Left ventricle myocardium inferior (tissue), 1 donor: ENCODE results near the gene NTN4. TPM values are rescaled to one million over a fixed set of nuclear protein-coding genes. Genes with fewer than 3 reads are reported as not detected.
"Not testable (repeated sequence)": the region's sequence is repeated elsewhere in the genome, so short reads cannot be mapped to it uniquely, and the experiment has no call there.

Experiments used
- DNase-seq: peaks from one replicate; pipeline ENCODE4 v3.0.0-alpha.2; 2020
- H3K27ac ChIP-seq: fragments of 200-600 bp; replicated peaks from 2 replicates; pipeline ENCODE4 v1.8.0; 2021
- H3K27me3 ChIP-seq: fragments of 200-600 bp; 2 replicates; pipeline ENCODE4 v1.8.0; 2021; ENCODE audit warnings: low read depth
- H3K36me3 ChIP-seq: fragments of 200-600 bp; 2 replicates; pipeline ENCODE4 v1.8.0; 2021
- H3K4me1 ChIP-seq: fragments of 200-600 bp; 2 replicates; pipeline ENCODE4 v1.8.0; 2021
- H3K4me3 ChIP-seq: fragments of 200-600 bp; 2 replicates; pipeline ENCODE4 v1.8.0; 2021; ENCODE audit warnings: mild to moderate bottlenecking, moderate library complexity
- H3K9me3 ChIP-seq: fragments of 200-600 bp; replicated peaks from 2 replicates; pipeline ENCODE4 v1.8.0; 2021
- CTCF ChIP-seq: fragments of 200-600 bp; IDR thresholded peaks from 2 replicates; pipeline ENCODE4 v1.8.0; 2021; ENCODE audit warnings: antibody characterized with exemption, mild to moderate bottlenecking, borderline replicate concordance
- intact Hi-C: fragments of 100-400 bp; cut with micrococcal nuclease; formaldehyde crosslinking; loops from one replicate; pipeline ENCODE4 v1.11.0; 2022
- total RNA-seq: library from RNA; stranded (reverse); fragmentation: NEBNext Ultra II Directional; extraction: Animal tissue kit (Norgen Biotek cat#: 25700); gene quantifications from one replicate; pipeline ENCODE4 v1.2.1, GENCODE V29; 2021
- donor health status: DM: no; HTN: yes; CAD: no; lungs with severe emphysema.

NTN4 gene
- total RNA-seq, 1 donor from 2014 or later: 76.8 TPM

GRCh38 chr12:95739561-95740313 is 50.8 kb downstream of the NTN4 start:
- DNase-seq: peak; percentile 75
- Histone ChIP-seq H3K27me3 (no peaks in the 10 kb centered on the region), H3K9me3 (peaks cover 2% of the 10 kb centered on the region), H3K4me3 (peak overlapping the region; percentile 44), H3K27ac (peak overlapping the region; percentile 96), H3K36me3 (peaks cover 7% of the 10 kb centered on the region), H3K4me1 (peaks cover 81% of the 10 kb centered on the region)
- intact Hi-C loops: no loop called here
- no peak for TF ChIP-seq CTCF

- H3K9me3 ChIP-seq: no peaks in the 10 kb centered on the region
- no peak overlapping the region for H3K4me3 ChIP-seq
- DNase-seq: no peak
- intact Hi-C loops: no loop called here
- peak overlapping the region; percentile 96 for H3K27ac ChIP-seq
- peaks cover 7% of the 10 kb centered on the region for H3K36me3 ChIP-seq
- H3K4me1 ChIP-seq: peaks cover 83% of the 10 kb centered on the region
- H3K27me3 ChIP-seq: no peaks in the 10 kb centered on the region
- TF ChIP-seq CTCF: no peak
These were observed 52.4 kb downstream of the NTN4 start for GRCh38 chr12:95738024-95738611.

GRCh38 chr12:95736631-95737030 is 53.9 kb downstream of the NTN4 start:
- H3K9me3 ChIP-seq: no peaks in the 10 kb centered on the region
- H3K27me3 ChIP-seq: no peaks in the 10 kb centered on the region
- peak overlapping the region; percentile 96 for H3K27ac ChIP-seq
- H3K4me1 ChIP-seq: peaks cover 81% of the 10 kb centered on the region
- DNase-seq: peak; percentile 46
- H3K4me3 ChIP-seq: no peak overlapping the region
- intact Hi-C loops: no loop called here
- peak; percentile 12 for TF ChIP-seq CTCF
- peaks cover 7% of the 10 kb centered on the region for H3K36me3 ChIP-seq

- not testable (repeated sequence) for H3K4me3 ChIP-seq
- Histone ChIP-seq H3K4me1 (peaks cover 85% of the 10 kb centered on the region), H3K27ac (peak overlapping the region; percentile 96)
These were observed 54.8 kb downstream of the NTN4 start for GRCh38 chr12:95735728-95736127.

GRCh38 chr12:95733141-95733825 is 57.3 kb downstream of the NTN4 start:
- no peak for TF ChIP-seq CTCF
- Histone ChIP-seq H3K4me3 (no peak overlapping the region), H3K4me1 (peaks cover 74% of the 10 kb centered on the region), H3K27ac (peak overlapping the region; percentile 96), H3K36me3 (peaks cover 12% of the 10 kb centered on the region), H3K27me3 (no peaks in the 10 kb centered on the region), H3K9me3 (no peaks in the 10 kb centered on the region)
- DNase-seq: no peak
- intact Hi-C loops: no loop called here

More at GRCh38 chr12:95735728-95736127, 54.8 kb downstream of the NTN4 start:
- intact Hi-C loops, H3K36me3 ChIP-seq, DNase-seq, H3K9me3 ChIP-seq, H3K27me3 ChIP-seq: not testable (repeated sequence)

GRCh38 chr12:95731519-95731958 is 59.0 kb downstream of the NTN4 start:
- Histone ChIP-seq H3K4me1 (peaks cover 57% of the 10 kb centered on the region), H3K27ac (peak overlapping the region; percentile 34), H3K4me3 (no peak overlapping the region), H3K27me3 (no peaks in the 10 kb centered on the region), H3K36me3 (peaks cover 23% of the 10 kb centered on the region), H3K9me3 (peaks cover 8% of the 10 kb centered on the region)
- intact Hi-C loops: no loop called here
- no peak for DNase-seq
- no peak for TF ChIP-seq CTCF
